Left forelimb (tissue), 1 donor: ENCODE measurements around the gene SLC2A4RG.

Experiments
- DNase-seq: peaks from one replicate; pipeline ENCODE4 v3.0.0-alpha.2; 2018; ENCODE audit warnings: low spot score

Gene SLC2A4RG

DNA sequence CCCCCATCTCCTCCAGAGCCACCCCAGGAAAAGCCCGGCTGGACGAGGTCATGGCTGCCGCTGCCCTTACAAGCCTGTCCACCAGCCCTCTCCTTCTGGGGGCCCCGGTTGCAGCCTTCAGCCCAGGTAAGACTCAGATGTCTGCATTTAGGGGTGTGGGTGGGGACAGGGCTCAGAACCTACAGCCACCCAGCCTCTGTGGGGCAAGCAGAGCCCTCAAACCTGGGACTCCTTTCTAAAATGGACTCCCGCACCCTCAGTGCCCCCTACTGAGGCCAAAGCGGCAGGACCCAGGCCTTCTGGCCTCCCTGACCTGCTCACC is 1.7 kb downstream of the SLC2A4RG start:
- no peak for DNase-seq

DNA sequence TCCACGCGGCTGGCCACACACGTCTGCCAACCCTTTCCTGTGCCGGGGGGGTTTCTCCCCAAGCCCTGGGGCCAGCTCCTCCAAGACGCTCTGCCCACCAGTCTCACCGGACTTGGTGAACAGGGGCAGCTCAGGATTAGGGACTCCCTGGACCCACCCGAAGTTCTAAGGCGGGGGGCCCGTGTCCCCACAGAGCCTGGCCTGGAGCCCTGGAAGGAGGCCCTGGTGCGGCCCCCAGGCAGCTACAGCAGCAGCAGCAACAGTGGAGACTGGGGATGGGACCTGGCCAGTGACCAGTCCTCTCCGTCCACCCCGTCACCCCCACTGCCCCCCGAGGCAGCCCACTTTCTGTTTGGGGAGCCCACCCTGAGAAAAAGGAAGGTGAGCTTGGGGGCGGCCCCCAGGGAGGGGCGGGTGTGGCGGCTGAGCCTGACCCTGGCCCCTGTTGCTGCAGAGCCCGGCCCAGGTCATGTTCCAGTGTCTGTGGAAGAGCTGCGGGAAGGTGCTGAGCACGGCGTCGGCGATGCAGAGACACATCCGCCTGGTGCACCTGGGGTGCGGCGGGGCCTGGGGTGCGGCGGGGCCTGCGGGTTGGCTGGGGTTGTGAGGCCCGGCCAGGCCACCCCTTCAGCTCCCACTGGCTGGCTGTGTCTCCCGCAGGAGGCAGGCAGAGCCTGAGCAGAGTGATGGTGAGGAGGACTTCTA is 2.3 kb downstream of the SLC2A4RG start:
- DNase-seq: no peak

DNA sequence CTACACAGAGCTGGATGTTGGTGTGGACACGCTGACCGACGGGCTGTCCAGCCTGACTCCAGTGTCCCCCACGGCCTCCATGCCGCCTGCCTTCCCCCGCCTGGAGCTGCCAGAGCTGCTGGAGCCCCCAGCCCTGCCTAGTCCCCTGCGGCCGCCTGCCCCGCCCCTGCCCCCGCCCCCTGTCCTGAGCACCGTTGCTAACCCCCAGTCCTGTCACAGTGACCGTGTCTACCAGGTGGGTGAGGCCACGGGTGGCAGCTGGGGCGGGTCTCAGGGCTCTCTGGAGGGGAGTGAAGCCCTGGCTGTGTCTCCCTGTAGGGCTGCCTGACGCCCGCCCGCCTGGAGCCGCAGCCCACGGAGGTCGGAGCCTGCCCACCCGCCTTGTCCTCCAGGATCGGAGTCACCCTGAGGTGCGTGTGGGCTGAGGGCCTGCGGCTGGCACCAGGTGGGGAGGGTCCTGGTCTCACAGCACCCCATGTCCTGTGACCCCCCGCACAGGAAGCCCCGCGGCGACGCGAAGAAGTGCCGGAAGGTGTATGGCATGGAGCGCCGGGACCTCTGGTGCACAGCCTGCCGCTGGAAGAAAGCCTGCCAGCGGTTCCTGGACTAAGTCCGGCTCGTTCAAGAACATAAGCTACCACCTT is 2.9 kb downstream of the SLC2A4RG start:
- no peak for DNase-seq

DNA sequence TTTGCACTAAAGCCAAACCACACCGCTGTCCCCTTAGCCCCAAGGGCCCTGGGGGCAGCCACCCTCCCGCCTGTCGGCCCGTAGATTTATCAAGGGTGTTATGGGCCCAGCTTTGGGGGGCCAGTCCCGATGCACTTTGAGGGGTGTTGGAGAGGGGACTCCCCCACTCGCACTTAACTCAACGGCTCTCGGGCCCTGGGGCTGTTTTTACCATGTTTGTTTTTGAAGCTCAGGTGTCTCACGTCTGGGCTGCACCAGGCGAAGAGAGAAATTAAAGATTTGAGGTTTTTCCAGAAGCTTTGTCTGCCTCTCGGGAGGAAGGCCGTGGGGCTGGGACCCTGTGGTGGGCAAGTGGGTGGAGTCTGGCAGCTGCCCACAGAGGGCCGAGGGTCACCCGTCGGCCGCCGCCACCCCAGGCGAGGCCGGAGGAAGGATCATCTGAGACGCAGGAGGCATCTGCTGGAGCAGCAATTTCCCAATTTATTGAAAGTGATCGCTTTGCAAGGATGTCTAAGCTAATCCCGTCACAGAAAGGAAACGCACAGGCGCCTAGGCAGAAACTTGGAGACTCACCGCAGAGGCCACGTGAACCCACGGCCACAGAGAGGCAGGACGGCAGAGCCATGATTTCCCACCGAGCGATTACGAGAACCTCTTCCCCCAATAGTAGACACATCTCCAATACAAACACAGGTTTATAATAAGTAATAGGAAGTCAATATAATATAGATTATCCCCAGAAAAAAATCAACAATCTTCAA is 3.8 kb downstream of the SLC2A4RG start:
- no peak for DNase-seq

DNA sequence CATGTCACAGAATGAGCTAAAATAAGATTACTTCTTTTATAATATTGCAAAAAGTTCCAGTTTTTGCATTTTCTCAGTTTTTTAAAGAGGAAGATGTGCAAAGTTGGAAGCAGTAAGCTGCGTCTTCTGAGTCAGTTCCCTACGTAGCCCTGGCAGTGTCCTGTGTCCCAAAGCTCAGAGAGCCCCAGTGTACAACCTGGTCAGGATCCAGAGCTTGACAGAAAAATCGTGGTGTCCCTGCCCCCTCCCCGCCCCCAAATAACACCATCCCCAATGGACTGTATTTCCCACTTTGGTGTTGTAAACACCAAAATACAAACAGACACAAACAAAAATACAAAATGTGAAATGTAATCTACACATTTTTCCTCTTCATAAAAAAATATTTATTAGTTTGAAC is 4.6 kb downstream of the SLC2A4RG start:
- DNase-seq: no peak

DNA sequence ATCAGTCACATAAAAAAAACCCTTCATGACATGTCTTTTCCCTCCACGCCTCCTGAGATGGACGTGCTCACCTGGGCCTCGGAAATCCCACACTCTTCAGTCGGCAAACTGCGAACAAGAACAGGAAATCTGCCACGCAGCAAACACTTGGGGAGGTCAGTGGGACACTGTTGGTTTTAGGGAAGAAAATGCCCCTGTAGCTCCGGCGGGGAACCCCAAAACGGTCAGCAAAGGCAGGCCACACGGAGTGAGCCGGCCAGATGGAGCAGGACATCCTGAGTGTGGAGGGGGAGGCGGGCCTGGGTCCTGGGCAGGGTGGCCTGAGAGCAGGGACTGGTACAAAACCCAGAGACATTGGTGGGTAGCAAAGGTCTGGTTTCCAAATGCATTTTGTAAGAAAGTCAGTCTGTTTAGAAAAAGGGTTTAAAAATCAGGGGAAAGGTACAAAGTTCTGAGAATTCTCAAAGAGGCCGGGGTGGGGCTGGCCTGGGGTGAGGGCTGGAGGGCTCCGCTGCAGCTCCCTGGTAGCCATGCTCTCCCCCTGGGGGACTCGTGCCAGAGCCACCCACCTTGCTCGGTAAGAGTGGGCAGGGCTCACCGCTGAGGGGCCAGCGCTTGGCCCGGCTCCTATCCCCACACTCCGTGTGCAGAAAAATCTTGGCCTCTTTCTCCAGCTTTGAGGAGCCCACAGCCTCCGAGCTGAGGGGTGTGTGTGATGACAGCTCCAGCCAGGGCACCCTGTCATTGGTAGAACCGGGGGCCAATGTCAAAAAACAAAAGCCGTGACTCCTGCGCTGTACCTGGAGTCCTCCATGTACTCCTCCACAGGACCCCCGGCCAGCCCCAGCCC is 5.2 kb downstream of the SLC2A4RG start:
- DNase-seq: no peak

DNA sequence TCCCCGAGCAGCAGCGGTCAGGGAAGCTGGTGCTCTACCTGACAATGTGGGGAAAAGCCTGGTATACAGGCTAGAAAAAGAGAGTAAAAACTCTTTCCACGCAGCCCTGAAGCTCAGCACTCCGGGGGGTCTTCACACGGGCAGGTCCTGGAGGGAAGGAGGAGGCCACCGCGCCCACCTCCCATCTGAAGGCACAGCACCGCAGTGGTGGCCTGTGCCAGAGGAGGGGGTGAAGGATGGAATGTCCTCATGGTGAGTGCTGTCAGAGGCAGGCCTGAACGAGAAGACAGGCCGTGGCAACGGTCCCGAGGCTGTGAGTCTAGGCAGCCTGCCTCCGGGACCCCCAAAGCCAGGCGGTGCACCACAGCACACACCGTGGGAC is 5.8 kb downstream of the SLC2A4RG start:
- DNase-seq: no peak

DNA sequence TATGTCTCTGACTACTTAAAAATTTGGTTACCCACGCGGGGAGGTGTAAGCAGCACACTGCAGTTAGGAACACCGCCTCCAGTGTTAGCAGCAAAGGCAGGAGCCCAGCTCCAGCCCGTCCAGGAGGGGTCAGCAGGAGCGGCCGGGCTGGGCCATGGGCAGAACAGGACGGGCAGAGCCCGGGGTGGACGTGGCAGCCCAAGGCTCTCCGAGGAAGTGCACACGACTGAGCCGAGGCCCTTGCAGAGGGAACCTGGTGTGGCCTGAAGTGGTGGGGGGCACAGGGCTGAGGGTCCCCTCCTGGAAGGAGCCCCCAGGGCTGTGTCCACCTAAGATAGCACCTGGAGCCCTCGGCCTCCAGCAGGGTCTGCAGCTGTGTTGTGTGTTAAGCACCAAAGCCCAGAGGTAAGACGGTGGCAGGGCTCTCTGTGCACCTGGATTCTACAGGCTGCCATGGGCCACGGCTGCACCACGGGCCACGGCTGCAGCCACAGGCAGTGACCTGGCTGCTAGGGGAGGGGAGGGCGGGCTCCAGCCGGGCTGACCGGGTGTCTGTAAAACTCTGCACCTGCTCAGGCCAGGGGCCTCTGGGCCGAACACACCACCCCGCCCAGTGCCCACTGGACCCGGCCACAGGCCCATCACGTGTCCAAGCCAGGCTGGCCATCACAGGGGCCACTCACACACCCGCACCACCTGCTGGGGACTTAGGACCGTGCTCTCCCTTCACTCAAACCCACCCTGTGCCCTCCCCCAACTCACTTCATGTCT is 6.6 kb downstream of the SLC2A4RG start:
- DNase-seq: no peak

DNA sequence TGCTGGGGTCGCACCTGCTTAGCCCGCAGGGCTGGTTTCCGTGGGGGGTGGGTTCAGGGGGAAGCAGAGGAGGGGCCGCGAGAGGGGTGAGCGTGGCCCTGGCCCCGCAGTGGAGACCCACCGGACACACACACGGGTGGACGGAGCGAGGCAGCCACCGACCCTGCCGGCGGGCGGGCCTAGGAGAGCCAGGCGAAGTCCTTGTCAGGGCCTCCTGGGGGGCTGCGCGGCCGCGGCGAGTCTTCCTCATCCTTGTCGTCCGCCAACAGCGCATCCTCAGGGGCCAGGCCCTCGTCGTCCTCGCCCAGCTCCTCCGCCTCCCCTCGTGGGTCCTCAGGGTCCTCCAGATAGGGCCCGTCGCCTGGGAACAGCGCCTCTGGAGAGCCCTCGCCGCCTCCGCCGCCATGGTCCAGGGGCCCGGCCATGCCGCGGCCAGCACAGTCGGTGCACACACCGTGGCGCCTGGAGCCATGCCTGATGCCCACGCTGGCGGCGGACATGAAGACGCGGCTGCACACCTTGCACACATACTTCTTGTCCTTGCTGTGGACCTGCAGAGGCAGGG is 7.3 kb downstream of the SLC2A4RG start:
- no peak for DNase-seq

DNA sequence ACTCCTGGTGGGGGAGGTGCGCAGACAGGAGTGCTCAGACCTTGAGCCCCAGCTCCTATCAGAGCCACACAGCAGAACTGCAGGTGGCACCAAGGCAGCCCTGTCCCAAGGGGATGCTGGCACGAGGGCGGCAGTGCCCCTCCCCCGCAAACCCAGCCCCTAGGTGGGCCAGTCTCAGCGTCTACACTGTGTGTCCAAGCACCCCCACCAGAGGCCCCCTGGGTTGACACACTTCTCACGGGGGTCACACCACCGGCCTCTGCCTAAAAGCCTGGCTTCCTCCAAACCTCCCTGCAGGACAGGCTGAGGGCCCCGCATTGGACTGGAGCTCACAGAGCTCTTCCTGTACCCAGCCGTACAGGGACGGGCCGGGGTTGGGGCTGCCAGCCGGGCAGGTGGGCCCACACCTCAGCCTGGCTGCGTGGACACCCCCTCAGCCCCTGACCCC is 8.1 kb downstream of the SLC2A4RG start:
- no peak for DNase-seq

DNA sequence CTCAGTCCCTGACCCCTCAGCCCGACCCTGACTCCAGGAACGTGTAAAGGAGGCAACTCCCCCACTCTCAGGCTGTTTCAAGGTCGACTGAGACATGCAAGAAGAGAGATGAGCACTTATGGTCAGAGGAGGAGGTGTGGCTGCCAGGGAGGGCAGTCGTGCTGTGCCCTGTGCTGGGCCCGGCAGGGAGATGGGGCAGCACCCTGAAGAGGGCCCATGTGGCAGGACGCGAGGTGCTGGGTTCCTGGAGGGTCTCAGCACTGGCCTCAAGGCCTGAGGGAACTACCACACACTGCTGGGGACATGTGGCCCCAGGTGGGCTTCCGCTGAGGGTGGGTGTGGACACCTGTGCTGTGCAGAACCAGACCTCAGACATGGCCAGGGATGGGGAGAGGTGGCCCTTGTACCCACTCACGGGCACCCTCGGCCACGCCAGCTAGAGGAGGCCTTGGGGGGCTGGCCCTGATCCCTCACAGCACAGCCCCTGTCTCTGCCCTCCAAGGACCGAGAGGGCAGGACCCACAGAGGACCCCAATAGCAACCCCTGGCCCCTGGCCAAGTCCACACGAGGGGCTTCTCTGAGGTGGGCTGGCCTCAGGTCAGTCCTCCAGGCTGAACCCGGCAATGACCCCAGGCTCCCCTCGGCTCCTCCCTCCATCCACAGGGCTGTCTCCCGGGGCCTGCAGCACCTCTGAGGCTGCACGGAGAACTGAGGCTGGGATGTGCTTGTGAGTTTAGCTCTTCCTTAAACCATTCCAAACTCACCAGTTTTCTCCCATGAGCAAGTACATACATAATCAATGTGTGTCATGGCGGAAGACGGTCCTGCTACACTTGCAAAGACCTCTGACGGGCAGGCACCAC is 8.7 kb downstream of the SLC2A4RG start:
- no peak for DNase-seq

DNA sequence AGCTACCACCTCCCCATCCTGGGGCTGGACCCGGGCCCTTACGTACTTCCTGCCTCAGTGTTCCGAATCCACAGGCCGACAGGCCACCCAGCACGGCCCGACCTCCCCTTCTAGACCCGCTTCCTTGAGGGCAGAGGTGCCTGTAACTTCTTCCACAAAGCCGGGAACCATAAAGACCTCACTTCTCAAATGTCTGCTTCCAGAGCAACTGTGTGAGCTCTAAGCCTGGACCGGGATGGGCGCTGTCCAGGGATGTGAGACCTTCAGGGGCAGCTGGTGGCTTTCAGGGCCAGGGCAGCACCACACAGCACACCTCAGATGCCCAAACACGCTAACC is 9.3 kb downstream of the SLC2A4RG start:
- DNase-seq: no peak

DNA sequence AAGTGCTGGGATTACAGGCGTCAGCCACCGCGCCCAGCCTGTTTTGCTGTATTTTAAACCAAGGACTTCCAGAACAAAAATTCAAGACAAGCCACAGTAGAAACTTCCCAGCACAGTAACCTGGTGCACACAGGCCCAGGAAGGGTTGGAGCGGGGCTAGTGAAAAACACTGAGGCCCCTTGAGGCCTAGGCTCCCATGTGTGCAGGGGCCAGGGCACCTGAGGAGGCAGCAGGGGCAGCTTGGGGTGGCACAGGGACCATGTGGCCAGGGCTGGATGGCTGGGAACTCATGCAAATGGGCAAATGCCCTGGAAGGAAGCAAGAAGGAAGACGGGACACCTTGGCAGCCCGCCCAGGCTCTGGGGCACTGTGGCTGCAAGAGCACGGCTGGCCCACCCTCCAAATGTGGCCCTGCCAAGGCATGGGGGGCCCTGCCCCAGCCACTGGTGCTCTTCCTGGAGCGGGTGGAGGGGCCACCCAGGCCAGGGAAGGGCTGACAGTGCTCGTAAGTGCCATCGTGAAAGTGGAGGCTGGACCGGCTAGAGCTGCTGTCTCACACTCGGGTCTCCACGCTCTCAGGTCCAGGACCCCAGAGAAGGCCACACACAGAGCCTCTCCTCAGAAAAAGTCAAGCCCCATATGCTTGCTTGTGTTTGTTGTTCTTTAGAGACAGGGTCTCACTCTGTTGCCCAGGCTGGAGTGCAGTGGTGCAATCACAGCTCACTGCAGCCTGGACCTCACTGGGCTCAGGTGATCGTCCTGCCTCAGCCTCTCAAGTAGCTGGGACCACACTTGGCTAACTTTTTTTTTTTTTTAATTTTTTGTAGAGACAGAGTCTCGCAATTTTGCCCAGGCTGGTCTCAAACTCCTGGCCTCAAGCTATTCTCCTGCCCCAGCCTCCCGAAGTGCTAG is 10.3 kb downstream of the SLC2A4RG start:
- DNase-seq: no peak

DNA sequence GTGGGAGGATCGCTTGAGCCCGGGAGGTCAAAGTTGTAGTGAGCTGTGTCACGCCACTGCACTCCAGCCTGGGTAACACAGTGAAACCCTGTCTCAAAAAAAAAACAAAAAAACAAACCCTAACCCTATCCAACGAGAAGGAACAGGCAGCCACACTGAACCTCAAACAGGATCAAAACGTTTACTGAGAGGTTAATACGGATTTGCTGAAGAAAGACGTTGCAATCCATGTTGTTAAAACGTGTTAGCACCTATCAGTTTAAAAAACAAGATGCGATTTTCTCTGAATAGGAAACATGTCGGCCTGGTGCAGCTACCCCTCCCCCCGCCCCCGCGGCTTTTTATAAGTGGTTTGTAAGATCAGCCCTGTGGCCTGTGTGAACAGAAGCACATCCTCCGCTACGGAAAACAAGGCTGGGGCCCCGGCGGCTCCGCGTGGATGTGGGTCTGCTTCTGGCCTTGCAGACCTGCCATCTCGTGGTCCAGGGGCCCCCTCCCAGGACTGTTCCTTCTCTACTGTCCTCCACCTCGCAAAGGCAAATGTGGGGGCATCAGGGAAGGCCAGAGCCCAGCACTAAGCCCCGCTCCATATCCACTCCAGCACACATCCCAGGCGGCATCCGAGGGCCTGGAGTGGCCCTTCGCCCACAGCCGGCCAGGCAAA is 11.4 kb downstream of the SLC2A4RG start:
- no peak for DNase-seq

DNA sequence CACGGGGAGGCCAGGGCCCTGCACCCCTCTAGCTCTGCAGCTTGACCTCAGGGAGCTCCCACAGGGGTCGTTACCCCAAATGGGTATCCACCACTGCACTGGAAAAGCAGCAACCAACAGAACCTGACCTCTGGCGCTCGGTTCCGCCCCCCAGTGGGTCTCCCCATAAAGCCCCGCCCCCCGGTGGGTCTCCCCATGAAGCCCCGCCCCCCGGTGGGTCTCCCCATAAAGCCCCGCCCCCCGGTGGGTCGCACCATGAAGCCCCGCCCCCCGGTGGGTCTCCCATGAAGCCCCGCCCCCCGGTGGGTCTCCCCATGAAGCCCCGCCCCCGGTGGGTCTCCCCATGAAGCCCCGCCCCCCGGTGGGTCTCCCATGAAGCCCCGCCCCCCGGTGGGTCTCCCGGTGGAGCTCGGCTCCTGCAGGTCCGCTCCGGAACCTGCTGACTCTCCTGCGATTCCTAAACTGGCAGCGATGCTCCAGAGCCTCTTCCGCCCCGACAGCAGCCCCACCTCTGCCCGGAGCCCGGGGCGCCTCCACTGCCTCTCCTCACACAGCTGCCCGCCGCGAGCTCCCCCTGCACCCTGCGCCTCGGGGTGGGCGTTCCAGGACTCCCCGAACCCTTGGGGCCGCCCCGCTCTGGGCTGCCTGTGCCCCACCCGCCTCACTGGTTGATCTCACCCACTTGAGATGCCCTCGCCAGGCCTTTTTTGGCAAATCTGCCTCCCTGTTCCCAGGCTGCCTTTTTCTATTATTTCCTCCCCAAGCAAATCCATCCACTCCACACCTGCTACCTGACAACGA is 12.1 kb downstream of the SLC2A4RG start:
- no peak for DNase-seq

DNA sequence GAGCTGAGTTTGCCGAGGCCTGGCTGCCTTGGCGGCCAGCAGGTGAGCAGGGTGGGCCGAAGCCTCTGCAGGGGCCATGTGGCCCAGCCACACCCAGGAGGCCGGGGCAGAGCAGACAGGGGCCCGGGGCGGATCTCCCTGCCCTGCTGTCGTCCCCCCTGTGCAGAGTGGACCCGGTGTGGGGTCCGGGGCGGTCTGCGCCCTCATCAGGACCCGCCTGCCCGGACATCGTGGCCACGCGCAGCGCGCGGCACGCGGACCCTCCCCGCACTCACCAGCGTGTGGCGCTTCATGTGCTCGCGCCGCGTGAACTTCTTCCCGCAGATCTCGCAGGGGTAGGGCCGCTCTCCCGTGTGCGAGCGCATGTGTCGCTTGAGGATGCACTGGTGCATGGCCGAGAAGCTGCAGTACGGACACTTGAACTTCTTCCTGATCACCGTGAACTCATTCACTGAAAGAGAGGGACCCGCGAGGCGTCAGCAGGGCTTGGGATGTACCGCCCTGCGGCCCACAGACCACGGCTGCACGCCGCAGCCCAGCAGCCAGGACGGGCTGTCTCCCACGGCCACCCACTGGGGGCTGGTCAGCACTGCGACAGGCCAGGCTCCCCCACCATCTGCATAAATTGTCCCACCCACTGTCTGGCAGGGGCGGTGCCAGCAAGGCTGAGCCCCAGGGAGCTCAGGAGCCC is 13.0 kb downstream of the SLC2A4RG start:
- DNase-seq: no peak

DNA sequence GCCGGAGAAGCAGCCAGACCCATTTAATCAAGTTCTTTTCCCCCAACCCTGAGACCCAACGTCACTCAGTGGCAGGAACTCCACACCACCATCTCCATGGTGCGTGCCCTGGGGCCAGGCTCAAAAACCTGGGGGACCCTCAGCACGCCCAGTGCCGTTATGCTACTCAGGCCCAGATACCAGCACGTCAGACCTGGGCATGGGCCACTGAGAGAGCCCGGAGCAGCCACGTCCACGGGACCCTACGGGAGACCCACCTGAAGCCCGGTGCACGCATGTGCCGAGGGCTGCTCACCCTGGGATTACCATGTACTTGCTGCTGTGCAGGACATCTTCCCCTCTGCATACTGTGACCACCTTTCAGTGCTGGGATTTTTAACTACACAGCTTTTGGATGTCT is 13.8 kb downstream of the SLC2A4RG start:
- DNase-seq: no peak
